Gastroesophageal sphincter (tissue), 4 donors: Measurements from ENCODE around the gene ACER1. TPM values are rescaled to one million over a fixed set of nuclear protein-coding genes. Genes with fewer than 3 reads are reported as not detected.

ENCODE experiments used
- ATAC-seq: fragments of 150-250 bp; one replicate; pipeline ENCODE4 v1.9.1; 2016; ENCODE audit warnings: mild to moderate bottlenecking, moderate library complexity
- H3K27ac ChIP-seq, 4 donors: fragments of 200-600 bp; sonication (generic) in 3 of 4; 1 replicate in 3 of 4; 2 replicates in 1 of 4; pipeline ENCODE4 v1.5.1; 2016 to 2019
- H3K27me3 ChIP-seq: fragments of 200-600 bp; sonication (generic); one replicate; pipeline ENCODE4 v1.5.1; 2019
- H3K36me3 ChIP-seq, 2 donors: fragments of 200-600 bp; sonication (generic); one replicate each; pipeline ENCODE4 v1.5.1; 2019; ENCODE audit warnings: control low read depth in 1 of 2
- H3K4me1 ChIP-seq, 3 donors: fragments of 200-600 bp; sonication (generic); 1 replicate in 2 of 3; 2 replicates in 1 of 3; pipeline ENCODE4 v1.5.1; 2016 to 2019; ENCODE audit warnings: control low read depth in 2 of 3
- H3K4me3 ChIP-seq, 2 donors: fragments of 200-600 bp; sonication (generic); one replicate each; pipeline ENCODE4 v1.5.1; 2019; ENCODE audit warnings: mild to moderate bottlenecking in 1 of 2, moderate library complexity in 1 of 2
- H3K9me3 ChIP-seq, 3 donors: fragments of 200-600 bp; sonication (generic); one replicate each; pipeline ENCODE4 v1.5.1; 2017 to 2019; ENCODE audit warnings: control low read depth in 2 of 3
- CTCF ChIP-seq, 4 experiments: fragments of 200-600 bp in 2 of 4; fragments of 450-650 bp in 2 of 4; sonication (generic) in 1 of 4; IDR thresholded peaks; one replicate each; pipeline ENCODE4 v1.5.1; 2017 to 2019; ENCODE audit warnings: antibody characterized with exemption in 4 of 4, mild to moderate bottlenecking in 2 of 4, moderate library complexity in 2 of 4
- EP300 ChIP-seq: sonication (generic); formaldehyde crosslinking; IDR thresholded peaks from one replicate; pipeline ENCODE4 v1.6.1; 2017; ENCODE audit warnings: antibody characterized with exemption, mild to moderate bottlenecking
- POLR2A ChIP-seq, 2 donors: fragments of 450-650 bp; IDR thresholded peaks; one replicate each; pipeline ENCODE4 v1.6.1; 2017; ENCODE audit warnings: antibody characterized with exemption in 2 of 2, mild to moderate bottlenecking in 2 of 2, moderate library complexity in 1 of 2
- POLR2AphosphoS5 ChIP-seq: sonication (generic); formaldehyde crosslinking; IDR thresholded peaks from one replicate; pipeline ENCODE4 v1.6.1; 2017; ENCODE audit warnings: antibody characterized with exemption
- WGBS, 2 donors: methylation state at CpG; one replicate each; pipeline ENCODE4 v1.1.5; 2018; ENCODE audit warnings: low coverage in 1 of 2; 5-methylcytosine and 5-hydroxymethylcytosine counted together
- total RNA-seq, 4 donors: library from RNA; depleted of rRNA; stranded (reverse); fragments of >200 nt; gene quantifications; one replicate each; pipeline ENCODE4 v1.1.0, GENCODE V29; 2016

The ACER1 gene
- total RNA-seq = not detected

- no peaks in the 10 kb centered on the region for H3K4me1 ChIP-seq
- no peak for ATAC-seq
- 77 to 85% methylated on average over 5 of the region's 17 CpGs for WGBS, 2 donors
- no peaks in the 10 kb centered on the region for H3K27me3 ChIP-seq
- no peaks in the 10 kb centered on the region for H3K36me3 ChIP-seq
- H3K27ac ChIP-seq = no peak within 1 kb of the TSS
- H3K9me3 ChIP-seq = no peaks in the 10 kb centered on the region
- TF ChIP-seq CTCF (IDR thresholded peaks at IDR 0.05) (no peak), POLR2A (IDR thresholded peaks at IDR 0.05) (no peak), POLR2AphosphoS5 (no peak), EP300 (no peak)
- no peak within 1 kb of the TSS for H3K4me3 ChIP-seq
These were observed at the start of gene ACER1 for GRCh38 chr19:6333439-6333838. Gene ACER1 (minus strand): TSS chr19:6333612. CDS start chr19:6333551, 61 bp downstream.

GRCh38 chr19:6383188-6383587 lies 49.8 kb upstream of the ACER1 start:
- H3K27ac ChIP-seq = no peak overlapping the region
- WGBS, 2 donors = 83 to 89% methylated on average over 1 to 12 of the region's 19 CpGs
- no peak overlapping the region for H3K4me3 ChIP-seq
- no peak for TF ChIP-seq EP300
- TF ChIP-seq CTCF (IDR thresholded peaks at IDR 0.05) = no peak
- TF ChIP-seq POLR2AphosphoS5 = no peak
- TF ChIP-seq POLR2A (IDR thresholded peaks at IDR 0.05) = no peak
- peaks cover 0 to 6% (median 0%) of the 10 kb centered on the region in 3 donors for H3K9me3 ChIP-seq
- peaks cover 0 to 97% of the 10 kb centered on the region in 2 donors for H3K36me3 ChIP-seq
- no peak for ATAC-seq
- H3K27me3 ChIP-seq = no peaks in the 10 kb centered on the region
- H3K4me1 ChIP-seq = peaks cover 0 to 7% (median 4%) of the 10 kb centered on the region in 3 donors

GRCh38 chr19:6381030-6381750 lies 47.8 kb upstream of the ACER1 start:
- ATAC-seq = no peak
- H3K9me3 ChIP-seq = peaks cover 0 to 6% (median 0%) of the 10 kb centered on the region in 3 donors
- peaks cover 0 to 77% of the 10 kb centered on the region in 2 donors for H3K36me3 ChIP-seq
- 92% methylated on average over 9 of the region's 40 CpGs; no CpG with 5 or more reads in 1 of the 2 donors for WGBS, 2 donors
- TF ChIP-seq EP300 (no peak), POLR2A (IDR thresholded peaks at IDR 0.05) (no peak), CTCF (IDR thresholded peaks at IDR 0.05) (no peak), POLR2AphosphoS5 (no peak)
- no peaks in the 10 kb centered on the region for H3K27me3 ChIP-seq
- peaks cover 0 to 27% (median 11%) of the 10 kb centered on the region in 3 donors for H3K4me1 ChIP-seq
- H3K27ac ChIP-seq = no peak overlapping the region
- no peak overlapping the region for H3K4me3 ChIP-seq

- Histone ChIP-seq H3K36me3 (peaks cover 0 to 75% of the 10 kb centered on the region in 2 donors), H3K4me3 (no peak overlapping the region), H3K27me3 (no peaks in the 10 kb centered on the region), H3K9me3 (peaks cover 0 to 6% (median 0%) of the 10 kb centered on the region in 3 donors), H3K4me1 (peaks cover 0 to 39% (median 11%) of the 10 kb centered on the region in 3 donors), H3K27ac (no peak overlapping the region)
- WGBS, 2 donors = 76 to 100% methylated on average over 2 of the region's 3 CpGs
- no peak for ATAC-seq
- TF ChIP-seq POLR2A (IDR thresholded peaks at IDR 0.05) = no peak
- no peak for TF ChIP-seq EP300
- TF ChIP-seq POLR2AphosphoS5 = no peak
- no peak for TF ChIP-seq CTCF (IDR thresholded peaks at IDR 0.05)
These were observed 46.3 kb upstream of the ACER1 start for GRCh38 chr19:6379744-6380143.

GRCh38 chr19:6378486-6378885 lies 45.1 kb upstream of the ACER1 start:
- H3K4me3 ChIP-seq = no peak overlapping the region
- peaks cover 0 to 6% (median 0%) of the 10 kb centered on the region in 3 donors for H3K9me3 ChIP-seq
- WGBS, 2 donors = 69% methylated on average over 2 of the region's 9 CpGs; no CpG with 5 or more reads in 1 of the 2 donors
- peaks cover 0 to 69% of the 10 kb centered on the region in 2 donors for H3K36me3 ChIP-seq
- no peaks in the 10 kb centered on the region for H3K27me3 ChIP-seq
- peaks cover 0 to 51% (median 17%) of the 10 kb centered on the region in 3 donors for H3K4me1 ChIP-seq
- TF ChIP-seq POLR2AphosphoS5 (no peak), EP300 (no peak), POLR2A (IDR thresholded peaks at IDR 0.05) (no peak), CTCF (IDR thresholded peaks at IDR 0.05) (no peak)
- no peak for ATAC-seq
- H3K27ac ChIP-seq = peak overlapping the region in 3 of 4 donors; percentile 75 to 97 (median 76)
